Measurements from ENCODE around the gene ALG3.

GRCh38 chr3:184261270-184261853, 12.6 kb upstream of the ALG3 start, which contains the start of gene CAMK2N2:
- no peak for TF ChIP-seq CTCF (IDR thresholded peaks at IDR 0.05)
- TF ChIP-seq POLR2A (IDR thresholded peaks at IDR 0.05), result no peak
- TF ChIP-seq POLR2AphosphoS5 (IDR thresholded peaks at IDR 0.05), result no peak
